OCI-LY1 (cell line): Measurements from ENCODE around the gene CARD11.

ENCODE experiments used
- EZH2 ChIP-seq: fragments of 200-600 bp; sonication (generic), shearing (Covaris generic); IDR thresholded peaks from 2 replicates; pipeline ENCODE4 v1.8.0; 2017; ENCODE audit warnings: borderline replicate concordance, mixed run types, mild to moderate bottlenecking, antibody characterized with exemption, low read length, moderate library complexity, mixed read lengths
- TF ChIP-seq, protein P1 (sequence below): fragments of 200-600 bp; sonication (generic), shearing (Covaris generic); IDR thresholded peaks from 2 replicates; pipeline ENCODE4 v1.5.1; 2017; ENCODE audit warnings: mild to moderate bottlenecking, antibody characterized with exemption, low read length, moderate library complexity, mixed read lengths

DNA sequence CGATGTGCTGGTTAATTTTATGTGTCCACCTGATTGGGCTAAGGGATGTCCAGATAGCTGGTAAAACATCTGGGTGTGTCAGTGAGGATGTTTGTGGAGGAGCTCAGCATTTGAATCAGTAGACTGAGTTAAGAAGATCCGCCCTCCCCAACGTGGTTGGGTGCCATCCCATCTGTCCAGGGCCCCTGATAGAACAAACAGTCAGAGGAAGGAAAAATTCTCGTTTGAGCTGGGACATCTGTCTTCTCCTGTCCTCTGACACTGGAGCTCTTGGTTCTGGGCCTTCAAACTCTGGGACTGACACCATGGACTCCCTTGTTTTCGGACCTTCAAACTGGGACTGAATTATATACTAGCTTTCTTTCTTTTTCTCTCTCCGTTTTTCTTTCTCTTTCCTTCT lies 59.6 kb downstream of the CARD11 start:
- TF ChIP-seq, protein P1, sequence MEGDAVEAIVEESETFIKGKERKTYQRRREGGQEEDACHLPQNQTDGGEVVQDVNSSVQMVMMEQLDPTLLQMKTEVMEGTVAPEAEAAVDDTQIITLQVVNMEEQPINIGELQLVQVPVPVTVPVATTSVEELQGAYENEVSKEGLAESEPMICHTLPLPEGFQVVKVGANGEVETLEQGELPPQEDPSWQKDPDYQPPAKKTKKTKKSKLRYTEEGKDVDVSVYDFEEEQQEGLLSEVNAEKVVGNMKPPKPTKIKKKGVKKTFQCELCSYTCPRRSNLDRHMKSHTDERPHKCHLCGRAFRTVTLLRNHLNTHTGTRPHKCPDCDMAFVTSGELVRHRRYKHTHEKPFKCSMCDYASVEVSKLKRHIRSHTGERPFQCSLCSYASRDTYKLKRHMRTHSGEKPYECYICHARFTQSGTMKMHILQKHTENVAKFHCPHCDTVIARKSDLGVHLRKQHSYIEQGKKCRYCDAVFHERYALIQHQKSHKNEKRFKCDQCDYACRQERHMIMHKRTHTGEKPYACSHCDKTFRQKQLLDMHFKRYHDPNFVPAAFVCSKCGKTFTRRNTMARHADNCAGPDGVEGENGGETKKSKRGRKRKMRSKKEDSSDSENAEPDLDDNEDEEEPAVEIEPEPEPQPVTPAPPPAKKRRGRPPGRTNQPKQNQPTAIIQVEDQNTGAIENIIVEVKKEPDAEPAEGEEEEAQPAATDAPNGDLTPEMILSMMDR = no peak
- TF ChIP-seq EZH2 = no peak
